Transverse colon (tissue), 4 donors: Measurements from ENCODE around the gene MFF. TPM values are rescaled to one million over a fixed set of nuclear protein-coding genes. Genes with fewer than 3 reads are reported as not detected.

Source experiments
- total RNA-seq, 4 donors: library from RNA; depleted of rRNA; stranded (reverse); fragments of >200 nt; gene quantifications; one replicate each; pipeline ENCODE4 v1.1.0, GENCODE V29; 2016

Gene MFF
- total RNA-seq, 4 donors from 2014 or later: 22.3 to 127 (median 103) TPM

Other genes with a start within 250 kb of the MFF start
- gene COL4A4, start 161.0 kb upstream of the MFF start, total RNA-seq: 1 to 10 TPM; 1.5 to 4.6 (median 2.6) TPM
- 10 to 100 TPM in 1 of 4 donors, 1 to 10 TPM in 1, under 1 TPM in 1, not detected in 1; 0.41 to 20.9 (median 5.1) TPM for gene COL4A3, start 160.6 kb upstream of the MFF start, total RNA-seq
- 10 to 100 TPM in 1 of 4 donors, 1 to 10 TPM in 1, under 1 TPM in 2; 0.40 to 10.2 (median 1.1) TPM for gene TM4SF20, start 54.1 kb downstream of the MFF start, total RNA-seq
- not detected for gene SCYGR1, start 62.7 kb downstream of the MFF start, total RNA-seq
- gene AGFG1, start 146.9 kb downstream of the MFF start, total RNA-seq: 10 to 100 TPM; 15.5 to 76.3 (median 32.9) TPM